ENCODE measurements around the gene TNFSF13. TPM values are rescaled to one million over a fixed set of nuclear protein-coding genes. Genes with fewer than 3 reads are reported as not detected.

TNFSF13 gene
- total RNA-seq, 4 donors from 2014 or later, result 7.6 to 30.6 (median 17.6) TPM

- H3K4me3 ChIP-seq (ENCODE audit: low read depth, poor library complexity, severe bottlenecking), result no peak overlapping the region
Observed at GRCh38 chr17:7577327-7578199, 19.0 kb downstream of the TNFSF13 start.

GRCh38 chr17:7579001-7579833 is 20.7 kb downstream of the TNFSF13 start, which contains the start of gene CD68:
Gene CD68 (plus strand): TSS chr17:7579638. CDS start chr17:7579678, 40 bp downstream.
- intact Hi-C loops (cut with DNase I; ENCODE audit: low total_unique reads), result no loop called here

More at GRCh38 chr17:7577327-7578199, 19.0 kb downstream of the TNFSF13 start:
- DNase-seq (ENCODE audit: low spot score in 2 of 2), result no peak
- WGBS, 2 donors, result 74 to 78% methylated on average over 17 of the region's 17 CpGs
- intact Hi-C loops (cut with DNase I; ENCODE audit: low total_unique reads), result no loop called here
- TF ChIP-seq, protein P1, sequence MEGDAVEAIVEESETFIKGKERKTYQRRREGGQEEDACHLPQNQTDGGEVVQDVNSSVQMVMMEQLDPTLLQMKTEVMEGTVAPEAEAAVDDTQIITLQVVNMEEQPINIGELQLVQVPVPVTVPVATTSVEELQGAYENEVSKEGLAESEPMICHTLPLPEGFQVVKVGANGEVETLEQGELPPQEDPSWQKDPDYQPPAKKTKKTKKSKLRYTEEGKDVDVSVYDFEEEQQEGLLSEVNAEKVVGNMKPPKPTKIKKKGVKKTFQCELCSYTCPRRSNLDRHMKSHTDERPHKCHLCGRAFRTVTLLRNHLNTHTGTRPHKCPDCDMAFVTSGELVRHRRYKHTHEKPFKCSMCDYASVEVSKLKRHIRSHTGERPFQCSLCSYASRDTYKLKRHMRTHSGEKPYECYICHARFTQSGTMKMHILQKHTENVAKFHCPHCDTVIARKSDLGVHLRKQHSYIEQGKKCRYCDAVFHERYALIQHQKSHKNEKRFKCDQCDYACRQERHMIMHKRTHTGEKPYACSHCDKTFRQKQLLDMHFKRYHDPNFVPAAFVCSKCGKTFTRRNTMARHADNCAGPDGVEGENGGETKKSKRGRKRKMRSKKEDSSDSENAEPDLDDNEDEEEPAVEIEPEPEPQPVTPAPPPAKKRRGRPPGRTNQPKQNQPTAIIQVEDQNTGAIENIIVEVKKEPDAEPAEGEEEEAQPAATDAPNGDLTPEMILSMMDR (IDR thresholded peaks at IDR 0.05), result no peak
- no peak for TF ChIP-seq POLR2A (IDR thresholded peaks at IDR 0.05)

DNA sequence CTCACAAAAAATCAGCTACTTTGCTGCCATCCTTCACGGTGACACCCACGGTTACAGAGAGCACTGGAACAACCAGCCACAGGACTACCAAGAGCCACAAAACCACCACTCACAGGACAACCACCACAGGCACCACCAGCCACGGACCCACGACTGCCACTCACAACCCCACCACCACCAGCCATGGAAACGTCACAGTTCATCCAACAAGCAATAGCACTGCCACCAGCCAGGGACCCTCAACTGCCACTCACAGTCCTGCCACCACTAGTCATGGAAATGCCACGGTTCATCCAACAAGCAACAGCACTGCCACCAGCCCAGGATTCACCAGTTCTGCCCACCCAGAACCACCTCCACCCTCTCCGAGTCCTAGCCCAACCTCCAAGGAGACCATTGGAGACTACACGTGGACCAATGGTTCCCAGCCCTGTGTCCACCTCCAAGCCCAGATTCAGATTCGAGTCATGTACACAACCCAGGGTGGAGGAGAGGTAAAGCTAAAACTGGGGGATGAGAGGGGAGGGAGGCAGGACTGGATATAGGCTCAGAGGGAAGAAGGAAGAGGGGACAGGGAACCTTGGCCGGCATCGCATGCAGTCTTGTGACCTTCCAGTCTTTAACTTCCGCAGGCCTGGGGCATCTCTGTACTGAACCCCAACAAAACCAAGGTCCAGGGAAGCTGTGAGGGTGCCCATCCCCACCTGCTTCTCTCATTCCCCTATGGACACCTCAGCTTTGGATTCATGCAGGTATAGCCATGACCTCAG is 21.5 kb downstream of the TNFSF13 start:
- no peak for DNase-seq (ENCODE audit: low spot score in 2 of 2)
- H3K4me3 ChIP-seq (ENCODE audit: low read depth, poor library complexity, severe bottlenecking), result no peak overlapping the region
- 57 to 66% methylated on average over 12 of the region's 12 CpGs for WGBS, 2 donors
- TF ChIP-seq POLR2A (IDR thresholded peaks at IDR 0.05), result no peak
- TF ChIP-seq, protein P1 (IDR thresholded peaks at IDR 0.05), result no peak
- intact Hi-C loops (cut with DNase I; ENCODE audit: low total_unique reads), result no loop called here

More at GRCh38 chr17:7579001-7579833, 20.7 kb downstream of the TNFSF13 start, which contains the start of gene CD68:
- WGBS, 2 donors, result 9 to 12% methylated on average over 7 of the region's 7 CpGs
- TF ChIP-seq, protein P1 (IDR thresholded peaks at IDR 0.05), result no peak
- peak in 1 of 2 donors; percentile 46 for TF ChIP-seq POLR2A (IDR thresholded peaks at IDR 0.05)
- peak; percentile 89 to 95 for DNase-seq (ENCODE audit: low spot score in 2 of 2)
- no peak within 1 kb of the TSS for H3K4me3 ChIP-seq (ENCODE audit: low read depth, poor library complexity, severe bottlenecking)

DNA sequence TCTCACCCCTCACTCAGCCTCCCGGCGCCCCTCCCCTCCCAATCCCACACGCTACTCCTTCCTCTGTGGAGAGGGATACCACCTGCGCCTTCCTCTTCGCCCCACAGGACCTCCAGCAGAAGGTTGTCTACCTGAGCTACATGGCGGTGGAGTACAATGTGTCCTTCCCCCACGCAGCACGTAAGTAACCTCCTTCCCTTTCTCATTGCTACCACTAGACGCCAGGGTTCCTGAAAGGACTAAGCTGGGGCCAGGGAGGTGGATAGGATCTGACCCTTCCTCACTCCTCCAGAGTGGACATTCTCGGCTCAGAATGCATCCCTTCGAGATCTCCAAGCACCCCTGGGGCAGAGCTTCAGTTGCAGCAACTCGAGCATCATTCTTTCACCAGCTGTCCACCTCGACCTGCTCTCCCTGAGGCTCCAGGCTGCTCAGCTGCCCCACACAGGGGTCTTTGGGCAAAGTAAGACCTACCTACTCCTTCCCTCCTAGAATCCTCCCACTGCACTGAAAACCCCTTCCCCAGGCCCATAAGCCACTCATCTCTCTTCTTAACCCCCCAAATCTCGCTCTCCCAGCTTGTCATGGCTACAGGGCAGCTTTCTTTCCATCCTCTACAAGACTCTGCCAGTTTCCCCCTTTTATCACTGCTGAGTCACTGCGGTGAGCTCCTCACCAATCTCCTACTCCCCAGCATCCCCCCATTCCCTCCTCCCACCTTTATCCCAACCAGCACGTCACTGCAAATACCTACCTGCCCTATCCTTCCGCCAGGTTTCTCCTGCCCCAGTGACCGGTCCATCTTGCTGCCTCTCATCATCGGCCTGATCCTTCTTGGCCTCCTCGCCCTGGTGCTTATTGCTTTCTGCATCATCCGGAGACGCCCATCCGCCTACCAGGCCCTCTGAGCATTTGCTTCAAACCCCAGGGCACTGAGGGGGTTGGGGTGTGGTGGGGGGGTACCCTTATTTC is 22.3 kb downstream of the TNFSF13 start:
- peak in 1 of 2 donors; percentile 80 for DNase-seq (ENCODE audit: low spot score in 2 of 2)
- intact Hi-C loops (cut with DNase I; ENCODE audit: low total_unique reads), result no loop called here
- no peak overlapping the region for H3K4me3 ChIP-seq (ENCODE audit: low read depth, poor library complexity, severe bottlenecking)
- TF ChIP-seq, protein P1 (IDR thresholded peaks at IDR 0.05), result no peak
- TF ChIP-seq POLR2A (IDR thresholded peaks at IDR 0.05), result no peak
- WGBS, 2 donors, result 79% methylated on average over 23 of the region's 23 CpGs
